Measurements from ENCODE around the gene UQCRHL.

UQCRHL gene

GRCh38 chr1:15799004-15799867 lies 8.2 kb downstream of the UQCRHL start:
- DNase-seq (ENCODE audit: low read depth in 1 of 2, low spot score in 1 of 2), result no peak

- no peak for DNase-seq (ENCODE audit: low read depth in 1 of 2, low spot score in 1 of 2)
Observed at GRCh38 chr1:15797614-15798390, 9.6 kb downstream of the UQCRHL start.

DNA sequence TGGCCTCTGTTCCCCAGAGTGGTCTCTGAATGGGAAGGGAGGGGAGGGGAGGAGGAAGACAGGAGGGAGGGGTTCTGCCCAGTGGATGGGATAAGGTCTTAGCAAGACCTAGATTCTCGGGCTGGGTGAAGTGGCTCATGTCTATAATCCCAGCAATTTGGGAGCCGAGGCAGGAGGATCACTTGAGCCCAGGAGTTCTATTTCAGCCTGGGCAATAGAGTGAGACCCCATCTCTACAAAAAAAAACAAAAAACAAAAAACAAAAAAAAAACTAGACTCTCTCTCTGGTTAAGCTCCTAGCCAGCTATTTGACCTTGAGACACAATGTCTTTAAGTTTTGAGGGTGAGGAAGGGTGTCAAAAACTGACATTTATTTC lies 11.4 kb downstream of the UQCRHL start:
- no peak for DNase-seq (ENCODE audit: low read depth in 1 of 2, low spot score in 1 of 2)

GRCh38 chr1:15788624-15789301 lies 18.7 kb downstream of the UQCRHL start:
- no peak for DNase-seq (ENCODE audit: low read depth in 1 of 2, low spot score in 1 of 2)

DNA sequence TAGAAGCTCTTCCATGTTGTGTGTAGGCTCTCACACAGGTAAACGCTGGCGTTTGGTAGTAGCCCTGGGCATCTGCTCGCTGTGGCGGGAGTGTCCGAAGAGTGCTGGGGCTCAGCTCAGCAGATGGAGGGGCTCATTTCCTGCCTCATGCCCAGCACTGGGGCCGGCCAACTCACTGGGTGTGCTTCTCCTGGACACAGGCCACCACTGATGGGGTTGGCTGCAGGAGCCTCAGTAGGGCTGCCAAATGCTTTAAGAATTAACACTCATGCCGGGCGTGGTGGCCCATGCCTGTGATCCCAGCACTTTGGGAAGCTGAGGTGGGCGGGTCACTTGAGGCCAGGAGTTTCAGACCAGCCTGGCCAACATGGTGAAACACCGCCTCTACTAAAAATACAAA lies 20.9 kb downstream of the UQCRHL start:
- no peak for DNase-seq (ENCODE audit: low read depth in 1 of 2, low spot score in 1 of 2)

GRCh38 chr1:15785683-15786082 lies 21.8 kb downstream of the UQCRHL start:
- no peak for DNase-seq (ENCODE audit: low read depth in 1 of 2, low spot score in 1 of 2)

DNA sequence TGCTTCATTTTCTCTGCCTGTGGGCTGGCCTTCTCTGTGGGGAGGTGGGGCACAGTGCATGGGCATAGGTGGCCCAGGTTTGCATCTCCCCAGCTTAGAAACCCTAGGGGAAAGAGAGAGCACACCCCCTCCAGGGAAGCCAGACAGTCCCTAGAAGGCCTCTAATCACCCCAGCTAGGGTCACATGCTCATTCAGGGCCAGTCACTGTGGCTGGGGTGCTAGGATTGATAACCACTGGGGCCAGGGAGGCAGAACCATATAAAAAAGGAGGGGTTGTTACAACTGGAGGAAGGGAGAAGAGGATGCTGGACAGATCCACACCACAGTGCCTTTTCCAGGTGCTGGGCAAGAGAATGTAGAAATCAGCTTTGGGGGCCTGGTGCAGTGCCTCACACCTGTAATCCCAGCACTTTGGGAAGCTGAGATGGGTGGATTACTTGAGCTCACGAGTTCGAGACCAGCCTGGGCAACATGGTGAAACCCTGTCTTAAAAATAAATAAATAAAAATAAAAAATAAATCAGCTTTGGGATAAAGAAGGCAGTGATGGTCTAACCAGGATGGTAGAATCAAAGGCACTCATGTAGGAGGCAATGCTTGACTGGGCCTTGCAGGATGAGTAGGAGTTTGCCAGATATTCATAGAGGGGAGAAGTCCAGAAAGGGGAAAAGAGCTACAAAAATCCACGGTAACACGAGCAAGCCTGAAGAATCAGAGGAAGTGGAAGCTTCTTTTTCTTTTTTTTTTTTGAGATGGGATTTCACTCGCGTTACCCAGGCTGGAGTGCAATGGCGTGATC lies 29.3 kb downstream of the UQCRHL start:
- DNase-seq (ENCODE audit: low read depth in 1 of 2, low spot score in 1 of 2), result no peak

DNA sequence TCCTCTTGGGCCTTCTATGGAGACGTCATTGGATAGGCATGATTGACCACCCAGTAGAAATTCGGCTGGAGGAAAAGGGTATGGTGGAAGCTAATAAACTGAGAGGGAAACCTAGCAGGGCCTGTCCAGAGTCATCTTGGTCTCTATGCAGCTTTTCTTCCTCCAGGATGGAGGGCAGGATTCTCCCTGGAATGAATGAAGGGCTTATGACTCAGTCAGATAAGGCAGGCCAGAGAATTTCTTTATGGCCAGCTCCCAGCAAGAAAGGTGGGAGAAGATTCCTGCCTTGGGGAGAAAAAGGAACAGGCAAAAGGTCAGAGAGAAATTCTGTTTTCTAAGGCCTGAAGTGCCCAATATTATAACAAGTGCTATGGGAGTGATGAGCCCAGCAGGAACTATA lies 31.7 kb downstream of the UQCRHL start:
- DNase-seq (ENCODE audit: low read depth in 1 of 2, low spot score in 1 of 2), result no peak

DNA sequence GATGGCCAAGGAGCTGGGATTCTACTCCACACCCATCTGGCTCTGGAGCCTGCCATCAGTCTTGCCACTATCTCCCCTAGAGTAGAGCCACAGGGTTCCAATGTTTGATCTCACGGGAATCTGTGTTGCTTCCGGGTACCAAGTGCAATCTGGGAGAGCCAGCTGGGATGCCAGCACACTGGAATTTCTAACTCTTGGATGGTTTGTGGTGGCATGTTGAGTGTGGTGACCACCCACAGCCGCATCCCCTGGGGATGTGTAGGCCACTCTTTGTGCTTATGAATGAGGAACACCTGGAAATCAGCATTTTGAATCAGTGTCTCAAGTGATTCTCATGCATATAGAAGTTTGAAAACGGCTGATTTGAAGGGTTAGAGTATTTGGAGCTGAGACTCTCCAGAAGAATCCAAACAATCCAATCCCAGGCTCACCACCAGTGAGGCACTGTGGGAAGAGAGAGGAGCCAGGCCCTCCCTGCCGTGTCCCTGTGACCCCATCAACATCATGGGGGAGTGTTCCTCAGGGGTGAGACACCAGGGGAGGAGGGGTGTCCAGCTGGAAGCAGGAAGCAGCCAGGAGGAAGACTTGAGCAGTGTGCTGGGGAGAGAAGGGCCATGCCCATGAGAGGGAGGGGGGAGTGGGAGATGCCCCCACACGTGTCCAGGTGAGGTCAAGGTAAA lies 35.5 kb downstream of the UQCRHL start:
- no peak for DNase-seq (ENCODE audit: low read depth in 1 of 2, low spot score in 1 of 2)

DNA sequence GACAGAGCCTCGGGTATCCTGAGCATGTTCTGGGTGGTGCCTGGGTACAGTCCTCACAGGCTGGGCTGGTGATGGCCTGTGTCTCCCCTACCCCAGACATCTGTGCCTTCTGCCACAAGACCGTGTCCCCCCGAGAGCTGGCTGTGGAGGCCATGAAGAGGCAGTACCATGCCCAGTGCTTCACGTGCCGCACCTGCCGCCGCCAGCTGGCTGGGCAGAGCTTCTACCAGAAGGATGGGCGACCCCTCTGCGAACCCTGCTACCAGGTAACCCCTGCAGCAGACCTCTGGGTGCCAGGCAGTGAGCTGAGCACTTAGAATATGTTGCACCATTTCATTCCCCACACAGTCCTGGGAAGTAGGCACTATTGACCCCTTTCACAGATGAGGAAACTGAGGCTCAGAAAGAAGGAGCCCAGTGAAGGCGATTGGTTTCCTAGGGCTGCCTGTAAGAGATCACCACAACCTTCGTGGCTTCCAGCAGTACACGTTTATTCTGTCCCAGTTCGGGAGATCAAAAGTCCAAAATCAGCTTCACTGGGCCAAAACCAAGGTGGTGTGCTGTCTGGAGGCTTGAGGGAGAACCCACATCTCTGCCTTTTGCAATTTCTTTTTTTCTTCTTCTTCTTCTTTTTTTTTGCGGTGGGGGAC lies 37.0 kb downstream of the UQCRHL start:
- DNase-seq (ENCODE audit: low read depth in 1 of 2, low spot score in 1 of 2), result no peak

GRCh38 chr1:15768388-15768787 lies 39.1 kb downstream of the UQCRHL start:
- DNase-seq (ENCODE audit: low read depth in 1 of 2, low spot score in 1 of 2), result no peak

DNA sequence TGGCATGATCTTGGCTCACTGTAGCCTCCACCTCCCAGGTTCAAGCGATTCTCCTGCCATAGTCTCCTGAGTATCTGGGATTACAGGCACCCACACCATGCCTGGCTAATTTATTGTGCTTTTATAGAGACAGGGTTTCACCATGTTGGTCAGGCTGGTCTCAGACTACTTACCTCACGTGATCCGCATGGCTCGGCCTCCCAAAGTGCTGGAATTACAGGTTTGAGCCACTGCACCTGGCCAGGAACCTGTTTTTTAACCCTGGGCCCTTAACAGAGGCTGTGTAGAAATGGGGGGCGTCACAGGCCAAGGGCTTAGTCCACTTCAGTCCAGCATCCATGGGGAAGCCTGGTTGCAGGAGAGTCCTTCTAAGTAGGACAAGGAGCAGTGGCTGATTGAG lies 39.5 kb downstream of the UQCRHL start:
- DNase-seq (ENCODE audit: low read depth in 1 of 2, low spot score in 1 of 2), result no peak

GRCh38 chr1:15765495-15766194 lies 41.8 kb downstream of the UQCRHL start:
- no peak for DNase-seq (ENCODE audit: low read depth in 1 of 2, low spot score in 1 of 2)

DNA sequence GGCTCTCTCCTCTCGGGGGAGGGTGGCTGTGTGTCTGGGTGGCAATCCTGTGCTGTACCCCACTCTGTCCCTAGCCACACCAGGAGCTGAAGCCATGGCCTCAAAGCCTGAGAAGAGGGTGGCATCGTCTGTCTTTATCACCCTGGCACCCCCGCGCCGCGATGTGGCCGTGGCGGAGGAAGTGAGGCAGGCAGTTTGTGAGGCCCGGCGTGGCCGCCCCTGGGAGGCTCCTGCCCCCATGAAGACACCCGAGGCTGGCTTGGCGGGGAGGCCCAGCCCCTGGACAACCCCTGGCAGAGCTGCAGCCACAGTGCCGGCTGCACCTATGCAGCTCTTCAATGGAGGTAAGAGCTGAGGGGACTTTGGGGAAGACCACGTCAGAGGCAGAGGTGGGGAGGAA lies 42.6 kb downstream of the UQCRHL start:
- no peak for DNase-seq (ENCODE audit: low read depth in 1 of 2, low spot score in 1 of 2)

DNA sequence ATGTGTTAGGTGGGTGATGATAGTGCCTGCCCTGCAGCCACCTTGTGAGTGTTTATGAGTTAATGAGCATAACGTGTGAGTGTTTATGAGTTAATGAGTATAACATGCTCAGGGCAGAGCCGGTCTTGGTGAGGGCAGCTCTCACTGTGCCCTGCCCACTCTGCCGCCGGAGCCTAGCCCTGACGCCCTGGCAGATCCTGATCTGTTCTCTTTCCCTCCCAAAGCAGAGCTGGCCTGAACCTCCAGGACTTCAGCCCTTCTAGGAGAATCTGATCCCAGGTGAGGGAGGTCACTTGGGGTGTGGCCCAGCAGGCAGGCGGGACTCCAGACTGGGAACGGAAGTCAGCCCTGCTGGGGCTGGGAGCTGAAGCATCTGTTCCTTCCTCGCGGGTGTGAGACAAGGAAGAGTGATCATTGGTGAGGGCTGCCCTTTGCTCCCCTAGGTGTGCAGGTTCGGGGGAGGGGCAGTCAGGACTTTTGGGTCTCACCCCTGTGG lies 43.1 kb downstream of the UQCRHL start:
- no peak for DNase-seq (ENCODE audit: low read depth in 1 of 2, low spot score in 1 of 2)

DNA sequence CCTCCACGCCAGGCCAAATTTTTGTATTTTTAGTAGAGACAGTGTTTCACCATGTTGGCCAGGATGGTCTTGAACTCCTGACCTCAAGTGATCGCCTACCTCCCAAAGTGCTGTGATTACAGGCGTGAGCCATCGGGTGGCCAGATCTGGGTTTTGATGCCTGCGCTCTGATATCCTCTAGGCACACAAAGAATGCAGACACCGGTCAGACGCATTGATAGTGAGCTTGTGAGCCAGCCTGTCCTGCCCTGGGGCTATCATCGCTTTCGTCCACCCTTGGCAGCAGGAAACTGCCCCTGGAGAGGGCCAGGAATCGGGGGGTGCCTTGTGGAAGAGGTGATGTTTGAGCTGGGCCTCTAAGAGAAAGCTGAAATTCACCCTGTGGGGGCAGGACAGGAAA lies 44.9 kb downstream of the UQCRHL start:
- DNase-seq (ENCODE audit: low read depth in 1 of 2, low spot score in 1 of 2), result no peak

GRCh38 chr1:15761366-15762128 lies 45.9 kb downstream of the UQCRHL start:
- no peak for DNase-seq (ENCODE audit: low read depth in 1 of 2, low spot score in 1 of 2)

DNA sequence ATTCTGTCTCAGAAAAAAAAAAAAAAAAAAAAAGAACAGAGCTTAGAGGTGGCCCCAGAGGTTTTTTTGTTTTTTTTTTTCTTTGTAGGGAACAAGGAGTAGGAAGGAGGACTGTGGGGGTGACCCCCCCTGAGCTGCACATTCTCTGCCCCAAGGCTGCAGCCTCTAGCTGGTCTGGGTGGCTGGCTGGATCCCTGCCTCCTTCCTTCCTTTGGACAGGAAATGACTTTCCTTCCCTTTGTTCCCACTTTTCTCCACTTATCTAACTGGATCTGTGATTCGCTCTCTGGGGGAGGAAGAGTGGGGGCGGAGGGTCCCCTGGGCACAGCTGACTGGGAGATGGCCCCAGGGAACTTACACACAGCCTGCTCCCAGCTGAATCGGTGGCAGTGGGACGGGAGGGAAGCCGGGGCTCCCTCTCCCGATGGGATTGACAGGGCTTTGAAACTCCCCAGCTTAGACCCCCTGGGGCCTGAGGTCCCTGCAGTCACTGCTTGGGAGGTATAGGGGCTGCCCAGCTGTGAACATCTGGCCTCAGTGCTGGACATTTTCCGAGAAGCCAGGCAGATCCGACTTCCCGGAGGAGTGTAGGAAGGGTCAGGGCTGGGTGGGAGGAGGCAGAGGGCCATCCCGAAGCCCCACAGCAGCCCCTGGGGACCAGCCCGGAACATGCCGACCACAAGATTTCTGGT lies 46.8 kb downstream of the UQCRHL start:
- no peak for DNase-seq (ENCODE audit: low read depth in 1 of 2, low spot score in 1 of 2)

All from stimulated activated CD4-positive, alpha-beta T cell treated with anti-CD3 and anti-CD28 coated beads, Interleukin-15, amount 100 ng/mL, for 1 hour (primary cell).